ENCODE data around the gene CFAP47. TPM values are rescaled to one million over a fixed set of nuclear protein-coding genes. Genes with fewer than 3 reads are reported as not detected.

The CFAP47 gene
- total and polyA plus RNA-seq, 9 of the 15 experiments (the other 6 are each of a cell fraction or from before 2014, with no cell fraction given), result 0.06 to 0.29 (median 0.13) TPM

DNA sequence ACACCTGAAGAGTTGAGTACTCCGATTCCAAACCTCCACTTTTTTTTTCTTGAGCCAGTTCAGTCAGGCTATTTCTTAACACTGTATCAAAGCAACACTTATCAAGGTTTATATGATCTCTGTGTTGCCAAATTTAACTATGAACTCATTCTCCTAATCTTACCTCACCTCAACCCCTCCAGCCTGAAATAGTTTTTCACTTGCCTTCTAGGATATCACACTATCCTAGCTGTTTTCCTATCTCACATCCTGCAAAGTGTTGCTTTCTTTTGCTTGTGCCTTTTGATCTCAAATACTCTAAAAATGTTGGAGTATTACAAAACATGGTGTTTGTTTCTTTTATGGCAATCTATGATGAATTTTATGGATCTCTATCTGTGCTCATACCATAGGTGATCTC lies 415.0 kb downstream of the CFAP47 start (continued):
- TF ChIP-seq, protein P1, sequence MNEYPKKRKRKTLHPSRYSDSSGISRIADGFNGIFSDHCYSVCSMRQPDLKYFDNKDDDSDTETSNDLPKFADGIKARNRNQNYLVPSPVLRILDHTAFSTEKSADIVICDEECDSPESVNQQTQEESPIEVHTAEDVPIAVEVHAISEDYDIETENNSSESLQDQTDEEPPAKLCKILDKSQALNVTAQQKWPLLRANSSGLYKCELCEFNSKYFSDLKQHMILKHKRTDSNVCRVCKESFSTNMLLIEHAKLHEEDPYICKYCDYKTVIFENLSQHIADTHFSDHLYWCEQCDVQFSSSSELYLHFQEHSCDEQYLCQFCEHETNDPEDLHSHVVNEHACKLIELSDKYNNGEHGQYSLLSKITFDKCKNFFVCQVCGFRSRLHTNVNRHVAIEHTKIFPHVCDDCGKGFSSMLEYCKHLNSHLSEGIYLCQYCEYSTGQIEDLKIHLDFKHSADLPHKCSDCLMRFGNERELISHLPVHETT (CRISPR knock-in tag; conservative IDR thresholded peaks at IDR 0.05 in 1 of 2, IDR thresholded peaks at IDR 0.05 in 1 of 2), result no peak
- TF ChIP-seq ZNF41 (CRISPR knock-in tag; conservative IDR thresholded peaks at IDR 0.05), result no peak
- TF ChIP-seq ETV1 (tag; conservative IDR thresholded peaks at IDR 0.05; ENCODE audit: low read depth), result no peak
- TF ChIP-seq, protein P2, sequence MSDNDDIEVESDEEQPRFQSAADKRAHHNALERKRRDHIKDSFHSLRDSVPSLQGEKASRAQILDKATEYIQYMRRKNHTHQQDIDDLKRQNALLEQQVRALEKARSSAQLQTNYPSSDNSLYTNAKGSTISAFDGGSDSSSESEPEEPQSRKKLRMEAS (CRISPR knock-in tag; IDR thresholded peaks at IDR 0.05), result no peak

DNA sequence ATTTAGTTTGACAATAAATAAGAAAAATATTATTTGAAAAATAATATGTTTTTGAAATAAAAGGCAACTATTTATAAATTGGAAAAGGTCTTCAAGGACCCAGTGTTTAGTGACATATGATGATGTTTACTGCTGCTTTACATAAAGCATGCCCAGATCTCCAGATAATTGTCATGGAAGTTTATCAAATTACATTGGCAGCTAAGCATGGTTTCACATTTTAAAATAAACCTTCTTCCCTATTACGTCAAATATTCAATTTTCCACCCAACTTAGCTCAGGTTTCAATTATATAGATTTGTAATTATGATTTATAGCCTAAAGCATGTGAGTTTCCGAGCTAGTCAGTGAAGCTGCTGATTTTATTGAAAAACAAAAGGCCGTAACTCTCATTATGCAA lies 417.2 kb downstream of the CFAP47 start:
- Histone ChIP-seq H3K27ac (ENCODE audit: extremely low read depth, low read depth, low read length) (no peak overlapping the region), H4K20me1 (replicated peaks; ENCODE audit: control insufficient read depth, insufficient read depth, low read length) (no peaks in the 10 kb centered on the region), H3K9me1 (ENCODE audit: control insufficient read depth, insufficient read depth, low read length) (no peaks in the 10 kb centered on the region), H3K4me1 (replicated peaks in 1 of 2; ENCODE audit: control insufficient read depth in 2 of 2, insufficient read depth in 2 of 2, low read length in 2 of 2) (no peaks in the 10 kb centered on the region), H3K9me3 (replicated peaks; ENCODE audit: control insufficient read depth, insufficient read depth, low read depth, low read length) (no peaks in the 10 kb centered on the region), H3K4me3 (no peak overlapping the region), H3K36me3 (ENCODE audit: control insufficient read depth, insufficient read depth, low read length) (no peaks in the 10 kb centered on the region), H2AFZ (ENCODE audit: low read depth, low read length) (no peak overlapping the region), H3K79me2 (ENCODE audit: control insufficient read depth, insufficient read depth, low read length) (no peaks in the 10 kb centered on the region), H3K4me2 (ENCODE audit: insufficient read depth, low read length) (no peak overlapping the region), H3K27me3 (ENCODE audit: control insufficient read depth in 2 of 2, insufficient read depth in 2 of 2, low read length in 2 of 2) (no peaks in the 10 kb centered on the region), H3K9ac (ENCODE audit: insufficient read depth in 1 of 2, low read depth in 2 of 2, low read length in 2 of 2) (no peak overlapping the region)
- ChIA-PET CTCF (ENCODE audit: low intra/inter-chr PET ratio) (no interaction called here), POLR2A (no interaction called here)
- no peak for DNase-seq (ENCODE audit: extremely low read depth in 1 of 4, low spot score in 3 of 4)
- no peak for TF ChIP-seq ZNF41 (CRISPR knock-in tag; conservative IDR thresholded peaks at IDR 0.05)
- no peak for TF ChIP-seq CREB1 (IDR thresholded peaks at IDR 0.05)
- no peak for TF ChIP-seq CREB1 (CRISPR knock-in tag; IDR thresholded peaks at IDR 0.05)
- TF ChIP-seq SMAD3 (CRISPR knock-in tag; conservative IDR thresholded peaks at IDR 0.05), result no peak
- TF ChIP-seq, protein P3, sequence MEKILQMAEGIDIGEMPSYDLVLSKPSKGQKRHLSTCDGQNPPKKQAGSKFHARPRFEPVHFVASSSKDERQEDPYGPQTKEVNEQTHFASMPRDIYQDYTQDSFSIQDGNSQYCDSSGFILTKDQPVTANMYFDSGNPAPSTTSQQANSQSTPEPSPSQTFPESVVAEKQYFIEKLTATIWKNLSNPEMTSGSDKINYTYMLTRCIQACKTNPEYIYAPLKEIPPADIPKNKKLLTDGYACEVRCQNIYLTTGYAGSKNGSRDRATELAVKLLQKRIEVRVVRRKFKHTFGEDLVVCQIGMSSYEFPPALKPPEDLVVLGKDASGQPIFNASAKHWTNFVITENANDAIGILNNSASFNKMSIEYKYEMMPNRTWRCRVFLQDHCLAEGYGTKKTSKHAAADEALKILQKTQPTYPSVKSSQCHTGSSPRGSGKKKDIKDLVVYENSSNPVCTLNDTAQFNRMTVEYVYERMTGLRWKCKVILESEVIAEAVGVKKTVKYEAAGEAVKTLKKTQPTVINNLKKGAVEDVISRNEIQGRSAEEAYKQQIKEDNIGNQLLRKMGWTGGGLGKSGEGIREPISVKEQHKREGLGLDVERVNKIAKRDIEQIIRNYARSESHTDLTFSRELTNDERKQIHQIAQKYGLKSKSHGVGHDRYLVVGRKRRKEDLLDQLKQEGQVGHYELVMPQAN (IDR thresholded peaks at IDR 0.05; ENCODE audit: borderline replicate concordance), result no peak
- TF ChIP-seq ZBTB7A (IDR thresholded peaks at IDR 0.05; ENCODE audit: borderline replicate concordance, control insufficient read depth, low read depth, low read length), result no peak
- no peak for TF ChIP-seq ZFPM2 (CRISPR knock-in tag; IDR thresholded peaks at IDR 0.05)
- no peak for TF ChIP-seq TOE1 (IDR thresholded peaks at IDR 0.05; ENCODE audit: borderline replicate concordance)
- TF ChIP-seq TOE1 (CRISPR knock-in tag; IDR thresholded peaks at IDR 0.05; ENCODE audit: borderline replicate concordance, low read depth), result no peak
- TF ChIP-seq L3MBTL2 (IDR thresholded peaks at IDR 0.05), result no peak
- TF ChIP-seq FUS (optimal IDR thresholded peaks at IDR 0.05; ENCODE audit: low read depth, low read length), result no peak
- TF ChIP-seq YBX1 (IDR thresholded peaks at IDR 0.05), result no peak
- TF ChIP-seq HEY1 (CRISPR knock-in tag; IDR thresholded peaks at IDR 0.05; ENCODE audit: borderline replicate concordance), result no peak
- 0% methylated on average over 3 of the region's 3 CpGs for WGBS (ENCODE audit: insufficient coverage, low coverage, missing lambda C conversion rate)
- ATAC-seq, result no peak
- in situ Hi-C loops (cut with MboI), result no loop called here
- no peak for FAIRE-seq
- no TSS peak for BruUV-seq (replicated peaks)
- intact Hi-C loops (cut with micrococcal nuclease), result no loop called here

Data from K562 (cell line).